Adrenal gland (tissue), 12 donors: ENCODE measurements around the gene CYP2E1. TPM values are rescaled to one million over a fixed set of nuclear protein-coding genes. Genes with fewer than 3 reads are reported as not detected.
"Not testable (repeated sequence)": the region's sequence is repeated elsewhere in the genome, so short reads cannot be mapped to it uniquely, and the experiment has no call there.

Source experiments
- DNase-seq, 7 donors: peaks; one replicate each; pipeline ENCODE4 v3.0.0-alpha.2; 2019 to 2020
- H3K27ac ChIP-seq, 5 donors: fragments of 200-600 bp; sonication (generic) in 4 of 5; 1 replicate in 3 of 5; 2 replicates in 2 of 5; pipeline versions ENCODE4 v1.5.1 to v1.8.0; 2016 to 2020; ENCODE audit warnings: mild to moderate bottlenecking in 1 of 5
- H3K27me3 ChIP-seq: fragments of 200-600 bp; 2 replicates; pipeline ENCODE4 v1.8.0; 2021
- H3K36me3 ChIP-seq, 2 donors: fragments of 200-600 bp; replicated peaks in 1 of 2; 1 replicate in 1 of 2; 2 replicates in 1 of 2; pipeline versions ENCODE4 v1.5.1 to v1.8.0; 2018 to 2022
- H3K4me1 ChIP-seq, 2 donors: fragments of 200-600 bp; replicated peaks in 1 of 2; 1 replicate in 1 of 2; 2 replicates in 1 of 2; pipeline versions ENCODE4 v1.5.1 to v1.8.0; 2018 to 2021
- H3K4me3 ChIP-seq, 4 donors: fragments of 200-600 bp; sonication (generic) in 3 of 4; one replicate each; pipeline ENCODE4 v1.5.1; 2016 to 2018
- H3K9me3 ChIP-seq, 3 donors: fragments of 200-600 bp; sonication (generic) in 1 of 3; replicated peaks in 1 of 3; 1 replicate in 2 of 3; 2 replicates in 1 of 3; pipeline versions ENCODE4 v1.5.1 to v1.8.0; 2016 to 2021
- CTCF ChIP-seq, 6 experiments: fragments of 450-650 bp in 4 of 6; fragments of 200-600 bp in 2 of 6; sonication (generic) in 1 of 6; IDR thresholded peaks; 1 replicate in 5 of 6; 2 replicates in 1 of 6; pipeline versions ENCODE4 v1.5.1 to v1.8.0; 2016 to 2021; ENCODE audit warnings: antibody characterized with exemption in 6 of 6, mild to moderate bottlenecking in 2 of 6, moderate library complexity in 1 of 6
- POLR2A ChIP-seq, 2 donors: fragments of 450-650 bp; IDR thresholded peaks; one replicate each; pipeline ENCODE4 v1.6.1; 2017; ENCODE audit warnings: antibody characterized with exemption in 2 of 2, mild to moderate bottlenecking in 2 of 2, moderate library complexity in 1 of 2
- WGBS, 4 donors: extraction: QIAGEN DNeasy Blood & Tissue Kit in 2 of 4; methylation state at CpG; one replicate each; pipeline versions ENCODE4 v1.1.5 to v1.1.7; 2013 to 2017; 5-methylcytosine and 5-hydroxymethylcytosine counted together
- intact Hi-C, 2 donors: fragments of 100-400 bp; cut with DNase I; formaldehyde crosslinking; loops; one replicate each; pipeline versions ENCODE4 v1.14.1 to v1.15.0; 2022 to 2023
- polyA plus RNA-seq, 3 donors: library from polyadenylated mRNA; stranded (reverse); fragments of 200-250 nt in 2 of 3; fragments of 350-450 nt in 1 of 3; fragmentation: Illumina TruSeq in 1 of 3; extraction: RNeasy Lipid Tissue Mini Kit (QIAGEN cat#74804) in 1 of 3; gene quantifications; one replicate each; pipeline ENCODE4 v1.2.3, GENCODE V29; 2013 to 2014
- total RNA-seq, 9 donors: library from RNA; depleted of rRNA in 4 of 9; stranded (reverse); fragments of >200 nt in 4 of 9; fragments of 120-200 nt in 1 of 9; fragmentation: NEBNext Ultra II Directional in 1 of 9; extraction: Animal tissue kit (Norgen Biotek cat#: 25700) in 1 of 9; gene quantifications; one replicate each; pipeline versions ENCODE4 v1.1.0 to v1.2.4, GENCODE V29; 2013 to 2023
- donor health status: healthy with polysubstance abuse.
- donor health status: Bipolar disorder and iron deficiency.
- donor health status: DM: yes; HTN: yes; CAD: no.
- donor health status: DM: no; HTN: no; CAD: no.
- donor health status: DM: no; HTN: no; CAD: no.
- donor health status: DM: yes; HTN: yes; CAD: no.

Gene CYP2E1
- total and polyA plus RNA-seq, 12 donors = 0.17 to 8.1 (median 2.4) TPM; not detected in 1

GRCh38 chr10:133537546-133538545 lies 10.7 kb downstream of the CYP2E1 start:
- peaks cover 4% of the 10 kb centered on the region for H3K27me3 ChIP-seq
- intact Hi-C loops = no loop called here
- H3K4me1 ChIP-seq = no peaks in the 10 kb centered on the region
- TF ChIP-seq CTCF (IDR thresholded peaks at IDR 0.05) (no peak), POLR2A (IDR thresholded peaks at IDR 0.05) (no peak)
- H3K9me3 ChIP-seq = no peaks in the 10 kb centered on the region
- whole genome bisulfite sequencing, 4 donors = 66 to 83% (median 77%) methylated on average over 4 of the region's 4 CpGs
- no peak overlapping the region for H3K4me3 ChIP-seq
- H3K36me3 ChIP-seq = no peaks in the 10 kb centered on the region
- no peak overlapping the region for H3K27ac ChIP-seq
- DNase-seq = no peak

GRCh38 chr10:133541441-133541975 lies 14.3 kb downstream of the CYP2E1 start:
- DNase-seq, H3K27ac ChIP-seq, H3K27me3 ChIP-seq, H3K4me1 ChIP-seq, H3K36me3 ChIP-seq, intact Hi-C loops, H3K4me3 ChIP-seq, H3K9me3 ChIP-seq: not testable (repeated sequence)
- WGBS, 4 donors = 50 to 69% (median 59%) methylated on average over 5 to 6 of the region's 6 CpGs

- TF ChIP-seq CTCF (IDR thresholded peaks at IDR 0.05) = no peak
- TF ChIP-seq POLR2A (IDR thresholded peaks at IDR 0.05) = no peak
- no peak overlapping the region for H3K27ac ChIP-seq
- no peaks in the 10 kb centered on the region for H3K4me1 ChIP-seq
- intact Hi-C loops = no loop called here
- H3K4me3 ChIP-seq = no peak overlapping the region
- peaks cover 6% of the 10 kb centered on the region for H3K27me3 ChIP-seq
- peaks cover 0 to 10% (median 0%) of the 10 kb centered on the region in 3 donors for H3K9me3 ChIP-seq
- 36 to 67% (median 58%) methylated on average over 1 of the region's 1 CpG for WGBS, 4 donors
- DNase-seq = no peak
- no peaks in the 10 kb centered on the region for H3K36me3 ChIP-seq
Measured at GRCh38 chr10:133544506-133544905, 17.3 kb downstream of the CYP2E1 start.

- no peak for TF ChIP-seq POLR2A (IDR thresholded peaks at IDR 0.05)
- TF ChIP-seq CTCF (IDR thresholded peaks at IDR 0.05) = no peak
- DNase-seq = no peak
- Histone ChIP-seq H3K36me3 (no peaks in the 10 kb centered on the region), H3K27ac (no peak overlapping the region), H3K27me3 (peaks cover 16% of the 10 kb centered on the region), H3K4me1 (no peaks in the 10 kb centered on the region), H3K4me3 (no peak overlapping the region), H3K9me3 (no peaks in the 10 kb centered on the region)
- intact Hi-C loops = no loop called here
- WGBS, 4 donors = 78 to 94% (median 86%) methylated on average over 4 of the region's 4 CpGs
Measured at GRCh38 chr10:133554600-133554999, 27.4 kb downstream of the CYP2E1 start.
